Gastroesophageal sphincter (tissue), 3 donors: ENCODE data around the gene GABBR2.

Experiments
- POLR2AphosphoS5 ChIP-seq: sonication (generic); formaldehyde crosslinking; IDR thresholded peaks from one replicate; pipeline ENCODE4 v1.6.1; 2017; ENCODE audit warnings: antibody characterized with exemption
- TF ChIP-seq, protein P1 (sequence below), 4 experiments: fragments of 200-600 bp in 2 of 4; fragments of 450-650 bp in 2 of 4; sonication (generic) in 1 of 4; IDR thresholded peaks; one replicate each; pipeline ENCODE4 v1.5.1; 2017 to 2019; ENCODE audit warnings: antibody characterized with exemption in 4 of 4, mild to moderate bottlenecking in 2 of 4, moderate library complexity in 2 of 4

DNA sequence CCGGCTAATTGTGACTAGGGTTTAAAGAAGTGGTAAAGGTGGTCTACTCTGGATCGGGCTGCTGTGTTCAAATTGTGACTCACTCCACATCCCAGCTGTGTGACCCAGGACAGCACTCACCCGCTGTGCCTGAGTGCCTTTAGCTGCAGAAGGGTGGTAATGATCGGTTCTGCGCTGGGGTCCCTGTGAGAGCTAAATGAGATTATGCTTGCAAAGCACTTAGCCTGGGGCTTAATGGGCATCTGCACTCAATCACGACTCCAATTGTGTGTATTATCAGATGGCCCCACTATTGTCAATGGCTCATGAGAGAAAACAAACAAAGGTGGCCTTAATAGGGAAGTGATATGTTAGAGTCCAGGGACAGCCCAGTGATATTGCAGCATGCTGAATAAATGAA is 428.2 kb downstream of the GABBR2 start:
- TF ChIP-seq, protein P1, sequence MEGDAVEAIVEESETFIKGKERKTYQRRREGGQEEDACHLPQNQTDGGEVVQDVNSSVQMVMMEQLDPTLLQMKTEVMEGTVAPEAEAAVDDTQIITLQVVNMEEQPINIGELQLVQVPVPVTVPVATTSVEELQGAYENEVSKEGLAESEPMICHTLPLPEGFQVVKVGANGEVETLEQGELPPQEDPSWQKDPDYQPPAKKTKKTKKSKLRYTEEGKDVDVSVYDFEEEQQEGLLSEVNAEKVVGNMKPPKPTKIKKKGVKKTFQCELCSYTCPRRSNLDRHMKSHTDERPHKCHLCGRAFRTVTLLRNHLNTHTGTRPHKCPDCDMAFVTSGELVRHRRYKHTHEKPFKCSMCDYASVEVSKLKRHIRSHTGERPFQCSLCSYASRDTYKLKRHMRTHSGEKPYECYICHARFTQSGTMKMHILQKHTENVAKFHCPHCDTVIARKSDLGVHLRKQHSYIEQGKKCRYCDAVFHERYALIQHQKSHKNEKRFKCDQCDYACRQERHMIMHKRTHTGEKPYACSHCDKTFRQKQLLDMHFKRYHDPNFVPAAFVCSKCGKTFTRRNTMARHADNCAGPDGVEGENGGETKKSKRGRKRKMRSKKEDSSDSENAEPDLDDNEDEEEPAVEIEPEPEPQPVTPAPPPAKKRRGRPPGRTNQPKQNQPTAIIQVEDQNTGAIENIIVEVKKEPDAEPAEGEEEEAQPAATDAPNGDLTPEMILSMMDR (IDR thresholded peaks at IDR 0.05) = no peak
- no peak for TF ChIP-seq POLR2AphosphoS5
